Kidney epithelial cell (primary cell): ENCODE measurements around the gene ADNP2. TPM values are rescaled to one million over a fixed set of nuclear protein-coding genes. Genes with fewer than 3 reads are reported as not detected.

Experiments used
- DNase-seq: peaks from one replicate; pipeline ENCODE4 v3.0.0-alpha.2; 2010; ENCODE audit warnings: low read depth
- H3K27me3 ChIP-seq: 2 replicates; pipeline ENCODE4 v1.6.0; 2011; ENCODE audit warnings: low read length; ENCODE audit not compliant: control insufficient read depth, insufficient read depth
- H3K36me3 ChIP-seq: 2 replicates; pipeline ENCODE4 v1.5.1; 2011; ENCODE audit warnings: low read length; ENCODE audit not compliant: control insufficient read depth, insufficient read depth
- H3K4me3 ChIP-seq: 2 replicates; pipeline ENCODE4 v1.5.1; 2011; ENCODE audit warnings: low read depth, mild to moderate bottlenecking, control low read depth, low read length
- CTCF ChIP-seq: IDR thresholded peaks from 2 replicates; pipeline ENCODE4 v1.5.1; 2011; ENCODE audit warnings: mild to moderate bottlenecking, moderate library complexity, low read length, control low read depth, inconsistent platforms; ENCODE audit not compliant: insufficient read depth, poor library complexity, severe bottlenecking
- total RNA-seq: library from RNA; depleted of rRNA; stranded (reverse); fragments of >200 nt; gene quantifications from 2 replicates; pipeline ENCODE4 v1.2.3, GENCODE V29; 2015

ADNP2 gene
- total RNA-seq, 1 donor from 2014 or later: 21.8 TPM

- Histone ChIP-seq H3K36me3 (no peaks in the 10 kb centered on the region), H3K4me3 (no peak overlapping the region), H3K27me3 (no peaks in the 10 kb centered on the region)
- no peak for DNase-seq
- TF ChIP-seq CTCF: no peak
Observed at GRCh38 chr18:80068571-80069272, 40.3 kb upstream of the ADNP2 start.

GRCh38 chr18:80070825-80071224, 38.2 kb upstream of the ADNP2 start:
- Histone ChIP-seq H3K36me3 (no peaks in the 10 kb centered on the region), H3K4me3 (no peak overlapping the region), H3K27me3 (no peaks in the 10 kb centered on the region)
- DNase-seq: no peak
- no peak for TF ChIP-seq CTCF

GRCh38 chr18:80074183-80074582, 34.9 kb upstream of the ADNP2 start:
- no peak for DNase-seq
- Histone ChIP-seq H3K27me3 (no peaks in the 10 kb centered on the region), H3K4me3 (no peak overlapping the region), H3K36me3 (no peaks in the 10 kb centered on the region)
- TF ChIP-seq CTCF: no peak

- H3K36me3 ChIP-seq: no peaks in the 10 kb centered on the region
- no peak overlapping the region for H3K4me3 ChIP-seq
- no peak for DNase-seq
- TF ChIP-seq CTCF: no peak
- no peaks in the 10 kb centered on the region for H3K27me3 ChIP-seq
Observed at GRCh38 chr18:80074697-80075096, 34.4 kb upstream of the ADNP2 start.

GRCh38 chr18:80075940-80076339, 33.1 kb upstream of the ADNP2 start:
- no peaks in the 10 kb centered on the region for H3K36me3 ChIP-seq
- TF ChIP-seq CTCF: no peak

GRCh38 chr18:80076379-80076778, 32.7 kb upstream of the ADNP2 start:
- H3K4me3 ChIP-seq: no peak overlapping the region
- H3K36me3 ChIP-seq: no peaks in the 10 kb centered on the region
- no peak for TF ChIP-seq CTCF
- H3K27me3 ChIP-seq: no peaks in the 10 kb centered on the region
- DNase-seq: no peak

More at GRCh38 chr18:80075940-80076339, 33.1 kb upstream of the ADNP2 start:
- no peak for DNase-seq
- H3K4me3 ChIP-seq: no peak overlapping the region
- H3K27me3 ChIP-seq: no peaks in the 10 kb centered on the region
